HCT116 (cell line): ENCODE measurements around the gene SMYD3. TPM values are rescaled to one million over a fixed set of nuclear protein-coding genes. Genes with fewer than 3 reads are reported as not detected.

Source experiments
- ATAC-seq: fragments of 200-7000 bp; cut with Tn5 transposase; 2 replicates; pipeline ENCODE4 v1.9.1; 2020; ENCODE audit warnings: mild to moderate bottlenecking, moderate library complexity
- BruUV-seq: library from RNA; stranded (reverse); fragments of 400-500 nt; replicated peaks from 2 replicates; lab custom pipeline; 2021; lab: Mats Ljungman, UMichigan
- CTCF ChIA-PET: fragments of 300-600 bp; sonication (Branson Sonifier 250); formaldehyde crosslinking; loops from one replicate; lab custom pipeline; 2021; ENCODE audit warnings: antibody characterized with exemption; lab: Charles Lee
- POLR2A ChIA-PET: fragments of 300-600, 350-600 bp; sonication (Branson Sonifier 250); formaldehyde crosslinking; loops from one replicate; lab custom pipeline; 2021; ENCODE audit warnings: antibody characterized with exemption; lab: Charles Lee
- RAD21 ChIA-PET, 2 experiments: fragments of 300-600 bp; sonication (Branson Sonifier 250); formaldehyde crosslinking; loops; one replicate each; lab custom pipeline; 2023; ENCODE audit warnings: low total read pairs in 2 of 2; ENCODE audit not compliant: uncharacterized antibody in 2 of 2, unreplicated experiment in 2 of 2, low non-redundant PET in 1 of 2; lab: Charles Lee
- DNase-seq: peaks from one replicate; pipeline ENCODE4 v3.0.0-alpha.2; 2010; ENCODE audit warnings: low read depth, low spot score
- H2AFZ ChIP-seq: fragments of 200-600 bp; shearing (Covaris generic), sonication (generic); 2 replicates; pipeline ENCODE4 v1.6.1; 2017; ENCODE audit warnings: low read depth, mixed run types, mixed read lengths, antibody characterized with exemption, low read length; ENCODE audit not compliant: poor library complexity, severe bottlenecking
- H3K27ac ChIP-seq: 2 replicates; pipeline ENCODE4 v1.5.1; 2012; ENCODE audit warnings: low read depth, low read length
- H3K27me3 ChIP-seq: fragments of 200-600 bp; sonication (generic); 2 replicates; pipeline ENCODE4 v1.6.1; 2016; ENCODE audit warnings: mixed run types, low read length, mixed read lengths; ENCODE audit not compliant: insufficient read depth
- H3K36me3 ChIP-seq, 2 experiments: fragments of 200-500 bp in 1 of 2; fragments of 200-600 bp in 1 of 2; sonication (Bioruptor generic) in 1 of 2; sonication (generic) in 1 of 2; 2 replicates each; pipeline versions ENCODE4 v1.5.1 to v1.6.1; 2014 to 2016; ENCODE audit warnings: low read length in 2 of 2, inconsistent platforms in 1 of 2, mixed read lengths in 1 of 2, mixed run types in 1 of 2; ENCODE audit not compliant: insufficient read depth in 2 of 2, control insufficient read depth in 1 of 2
- H3K4me1 ChIP-seq, 2 experiments: fragments of 200-600 bp in 1 of 2; sonication (generic) in 1 of 2; 2 replicates each; pipeline versions ENCODE4 v1.5.1 to v1.6.1; 2012 to 2017; ENCODE audit warnings: low read length in 2 of 2, inconsistent platforms in 1 of 2, mild to moderate bottlenecking in 1 of 2, mixed read lengths in 1 of 2, mixed run types in 1 of 2, moderate library complexity in 1 of 2; ENCODE audit not compliant: insufficient read depth in 2 of 2, control insufficient read depth in 1 of 2
- H3K4me2 ChIP-seq: fragments of 200-600 bp; sonication (generic); 2 replicates; pipeline ENCODE4 v1.6.1; 2017; ENCODE audit warnings: mixed run types, low read length, mixed read lengths
- H3K4me3 ChIP-seq, 2 experiments: fragments of 200-600 bp in 1 of 2; sonication (generic) in 1 of 2; replicated peaks in 1 of 2; 2 replicates each; pipeline ENCODE4 v1.5.1; 2011 to 2016; ENCODE audit warnings: low read length in 2 of 2, control low read depth in 1 of 2, low read depth in 1 of 2, mild to moderate bottlenecking in 1 of 2, mixed read lengths in 1 of 2, mixed run types in 1 of 2
- H3K79me2 ChIP-seq: fragments of 200-600 bp; sonication (generic); 2 replicates; pipeline ENCODE4 v1.6.1; 2017; ENCODE audit warnings: mild to moderate bottlenecking, mixed run types, low read length, moderate library complexity, mixed read lengths; ENCODE audit not compliant: insufficient read depth
- H3K9ac ChIP-seq: fragments of 200-600 bp; sonication (generic); 2 replicates; pipeline ENCODE4 v1.6.1; 2016; ENCODE audit warnings: low read length, mixed read lengths
- H3K9me2 ChIP-seq: fragments of 200-600 bp; sonication (generic), shearing (Covaris generic); 2 replicates; pipeline ENCODE4 v1.6.1; 2017; ENCODE audit warnings: mixed run types, mild to moderate bottlenecking, moderate library complexity; ENCODE audit not compliant: insufficient read depth
- H3K9me3 ChIP-seq, 2 experiments: fragments of 200-500 bp in 1 of 2; fragments of 200-600 bp in 1 of 2; sonication (Bioruptor generic) in 1 of 2; sonication (generic) in 1 of 2; 2 replicates each; pipeline ENCODE4 v1.6.1; 2014 to 2017; ENCODE audit warnings: low read length in 2 of 2, mixed read lengths in 2 of 2, inconsistent platforms in 1 of 2, low read depth in 1 of 2, mild to moderate bottlenecking in 1 of 2, mixed run types in 1 of 2, moderate library complexity in 1 of 2; ENCODE audit not compliant: control insufficient read depth in 1 of 2, insufficient read depth in 1 of 2
- H4K20me1 ChIP-seq: fragments of 200-600 bp; sonication (generic), shearing (Covaris generic); 2 replicates; pipeline ENCODE4 v1.6.1; 2017; ENCODE audit warnings: mixed run types, mild to moderate bottlenecking, moderate library complexity; ENCODE audit not compliant: insufficient read depth
- ATF3 ChIP-seq: IDR thresholded peaks from 2 replicates; pipeline ENCODE4 v1.6.1; 2012
- CEBPB ChIP-seq: IDR thresholded peaks from 2 replicates; pipeline ENCODE4 v1.6.1; 2012; ENCODE audit warnings: low read depth
- EGR1 ChIP-seq: IDR thresholded peaks from 2 replicates; pipeline ENCODE4 v1.6.1; 2012; ENCODE audit warnings: low read depth
- ELF1 ChIP-seq: IDR thresholded peaks from 2 replicates; pipeline ENCODE4 v1.6.1; 2012; ENCODE audit warnings: low read depth, borderline replicate concordance
- EZH2 ChIP-seq: fragments of 200-600 bp; sonication (generic); IDR thresholded peaks from 2 replicates; pipeline ENCODE4 v1.6.1; 2017; ENCODE audit warnings: antibody characterized with exemption, mixed run types
- JUND ChIP-seq: IDR thresholded peaks from 2 replicates; pipeline ENCODE4 v1.6.1; 2012
- POLR2AphosphoS5 ChIP-seq: IDR thresholded peaks from 2 replicates; pipeline ENCODE4 v1.6.1; 2011; ENCODE audit warnings: mild to moderate bottlenecking, low read depth, low read length, moderate library complexity
- RAD21 ChIP-seq: IDR thresholded peaks from 2 replicates; pipeline ENCODE4 v1.6.1; 2012; ENCODE audit warnings: low read depth, mild to moderate bottlenecking
- REST ChIP-seq: IDR thresholded peaks from 2 replicates; pipeline ENCODE4 v1.6.1; 2012; ENCODE audit warnings: low read depth
- SP1 ChIP-seq: IDR thresholded peaks from 2 replicates; pipeline ENCODE4 v1.6.1; 2012; ENCODE audit warnings: low read depth
- SRF ChIP-seq: IDR thresholded peaks from 2 replicates; pipeline ENCODE4 v1.6.1; 2012; ENCODE audit warnings: low read depth
- TCF7L2 ChIP-seq: IDR thresholded peaks from 2 replicates; pipeline ENCODE4 v1.7.0; 2011; ENCODE audit warnings: borderline replicate concordance, inconsistent platforms; ENCODE audit not compliant: insufficient read depth, insufficient read length; ENCODE audit errors: extremely low read depth
- ZFX ChIP-seq: fragments of 450-650 bp; IDR thresholded peaks from 2 replicates; pipeline ENCODE4 v1.6.1; 2017
- ZNF274 ChIP-seq: fragments of 200-500 bp; sonication (Bioruptor generic); IDR thresholded peaks from 2 replicates; pipeline ENCODE4 v1.6.1; 2014; ENCODE audit warnings: mild to moderate bottlenecking, low read depth, low read length, inconsistent platforms
- intact Hi-C: fragments of 100-400 bp; cut with micrococcal nuclease; formaldehyde crosslinking; loops from 2 replicates; pipeline ENCODE4 v1.10.0; 2022
- total RNA-seq: library from RNA; stranded (reverse); gene quantifications from one replicate; pipeline ENCODE4 v1.2.1, GENCODE V29; 2021; ENCODE audit not compliant: unreplicated experiment
- TF ChIP-seq, protein P1 (sequence below): IDR thresholded peaks from 2 replicates; pipeline ENCODE4 v1.6.1; 2012

SMYD3 gene
- total RNA-seq, 1 experiment from 2014 or later, result 33.6 TPM

- TF ChIP-seq TCF7L2, result no peak
- TF ChIP-seq JUND, result no peak
- TF ChIP-seq ZFX, result no peak
Measured at GRCh38 chr1:245810789-245811337, 696.2 kb downstream of the SMYD3 start (continued).

GRCh38 chr1:245810181-245810769, 696.8 kb downstream of the SMYD3 start:
- Histone ChIP-seq H3K27me3 (no peaks in the 10 kb centered on the region), H3K27ac (no peak overlapping the region), H3K4me3 (no peak overlapping the region), H2AFZ (no peak overlapping the region), H3K36me3 (no peaks in the 10 kb centered on the region), H4K20me1 (no peaks in the 10 kb centered on the region), H3K4me2 (no peak overlapping the region), H3K79me2 (no peaks in the 10 kb centered on the region), H3K9me2 (no peaks in the 10 kb centered on the region), H3K4me1 (no peaks in the 10 kb centered on the region), H3K9ac (no peak overlapping the region), H3K9me3 (no peaks in the 10 kb centered on the region)
- no peak for ATAC-seq
- ChIA-PET RAD21 (no interaction called here), POLR2A (no interaction called here), CTCF (no interaction called here)
- intact Hi-C loops, result no loop called here
- no TSS peak for BruUV-seq
- no peak for DNase-seq
- TF ChIP-seq TCF7L2 (no peak), CEBPB (no peak), SRF (no peak), ZNF274 (no peak)

- CTCF ChIA-PET, result no interaction called here
- H3K4me1 ChIP-seq, result no peaks in the 10 kb centered on the region
- no peaks in the 10 kb centered on the region for H3K36me3 ChIP-seq
- no peaks in the 10 kb centered on the region for H3K9me2 ChIP-seq
- no peaks in the 10 kb centered on the region for H4K20me1 ChIP-seq
- no peak overlapping the region for H3K4me3 ChIP-seq
- no peak overlapping the region for H2AFZ ChIP-seq
- H3K79me2 ChIP-seq, result no peaks in the 10 kb centered on the region
- ATAC-seq, result no peak
- no peak overlapping the region for H3K9ac ChIP-seq
- no peak overlapping the region for H3K27ac ChIP-seq
- POLR2A ChIA-PET, result no interaction called here
- intact Hi-C loops, result no loop called here
- no peaks in the 10 kb centered on the region for H3K9me3 ChIP-seq
- DNase-seq, result no peak
- RAD21 ChIA-PET, result no interaction called here
- H3K27me3 ChIP-seq, result no peaks in the 10 kb centered on the region
- no TSS peak for BruUV-seq
- H3K4me2 ChIP-seq, result no peak overlapping the region
- no peak for TF ChIP-seq ZFX
- no peak for TF ChIP-seq ATF3
- no peak for TF ChIP-seq CEBPB
- TF ChIP-seq RAD21, result no peak
- no peak for TF ChIP-seq SRF
- TF ChIP-seq ZNF274, result no peak
- TF ChIP-seq, protein P1, sequence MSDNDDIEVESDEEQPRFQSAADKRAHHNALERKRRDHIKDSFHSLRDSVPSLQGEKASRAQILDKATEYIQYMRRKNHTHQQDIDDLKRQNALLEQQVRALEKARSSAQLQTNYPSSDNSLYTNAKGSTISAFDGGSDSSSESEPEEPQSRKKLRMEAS, result no peak
- no peak for TF ChIP-seq EGR1
- TF ChIP-seq SP1, result no peak
- TF ChIP-seq ELF1, result no peak
- no peak for TF ChIP-seq POLR2AphosphoS5
- no peak for TF ChIP-seq REST
- TF ChIP-seq EZH2, result no peak
Measured at GRCh38 chr1:245809361-245809760, 697.7 kb downstream of the SMYD3 start.
